ENCODE results near the gene KIF3A.

Gene KIF3A

DNA sequence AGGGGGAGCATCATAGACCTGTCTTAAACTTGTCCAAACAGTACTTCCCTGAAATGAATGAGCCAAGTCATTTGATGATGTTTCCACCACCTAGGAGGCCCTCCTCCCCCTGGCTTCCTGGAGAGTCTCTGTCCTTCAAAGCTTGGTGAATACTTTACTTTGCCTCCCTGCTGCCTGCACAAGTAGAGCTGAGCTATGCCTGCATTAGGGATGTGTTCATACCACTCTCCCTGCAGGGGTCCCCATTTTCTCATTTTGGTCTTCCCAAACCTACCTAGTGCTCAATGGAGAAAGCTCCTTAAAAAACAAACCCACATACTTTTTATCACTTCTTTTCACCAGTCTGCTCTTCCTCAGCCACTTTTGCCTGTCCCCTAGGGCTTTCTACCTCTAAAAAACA is 17.6 kb upstream of the KIF3A start:
- no peaks in the 10 kb centered on the region; the same call in 1 of the 2 replicates for H3K36me3 ChIP-seq (ENCODE audit: insufficient read depth, low read length)
- no peaks in the 10 kb centered on the region for H3F3A ChIP-seq (ENCODE audit: low read depth)
- H3K79me2 ChIP-seq (ENCODE audit: insufficient read depth, low read length) = no peaks in the 10 kb centered on the region
- H2AFZ ChIP-seq (ENCODE audit: low read length) = no peak overlapping the region
- H3K9ac ChIP-seq (ENCODE audit: low read depth, low read length, poor library complexity, severe bottlenecking) = no peak overlapping the region
- TF ChIP-seq, protein P1, sequence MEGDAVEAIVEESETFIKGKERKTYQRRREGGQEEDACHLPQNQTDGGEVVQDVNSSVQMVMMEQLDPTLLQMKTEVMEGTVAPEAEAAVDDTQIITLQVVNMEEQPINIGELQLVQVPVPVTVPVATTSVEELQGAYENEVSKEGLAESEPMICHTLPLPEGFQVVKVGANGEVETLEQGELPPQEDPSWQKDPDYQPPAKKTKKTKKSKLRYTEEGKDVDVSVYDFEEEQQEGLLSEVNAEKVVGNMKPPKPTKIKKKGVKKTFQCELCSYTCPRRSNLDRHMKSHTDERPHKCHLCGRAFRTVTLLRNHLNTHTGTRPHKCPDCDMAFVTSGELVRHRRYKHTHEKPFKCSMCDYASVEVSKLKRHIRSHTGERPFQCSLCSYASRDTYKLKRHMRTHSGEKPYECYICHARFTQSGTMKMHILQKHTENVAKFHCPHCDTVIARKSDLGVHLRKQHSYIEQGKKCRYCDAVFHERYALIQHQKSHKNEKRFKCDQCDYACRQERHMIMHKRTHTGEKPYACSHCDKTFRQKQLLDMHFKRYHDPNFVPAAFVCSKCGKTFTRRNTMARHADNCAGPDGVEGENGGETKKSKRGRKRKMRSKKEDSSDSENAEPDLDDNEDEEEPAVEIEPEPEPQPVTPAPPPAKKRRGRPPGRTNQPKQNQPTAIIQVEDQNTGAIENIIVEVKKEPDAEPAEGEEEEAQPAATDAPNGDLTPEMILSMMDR (conservative IDR thresholded peaks at IDR 0.05; ENCODE audit: low read length) = 0 out of 2 replicates have a peak, but pooled peaks have one; percentile 17
- no peak for TF ChIP-seq EZH2phosphoT487 (IDR thresholded peaks at IDR 0.05; ENCODE audit: borderline replicate concordance)
- no peak overlapping the region for H3K4me3 ChIP-seq (ENCODE audit: low read length, poor library complexity, severe bottlenecking)
- no peaks in the 10 kb centered on the region for H3K9me3 ChIP-seq (ENCODE audit: insufficient read depth, low read depth, low read length)
- H3K9me2 ChIP-seq (replicated peaks; ENCODE audit: low read depth, low read length) = no peaks in the 10 kb centered on the region
- no peak overlapping the region for H3K4me2 ChIP-seq (ENCODE audit: low read depth, low read length, poor library complexity, severe bottlenecking)
- no peaks in the 10 kb centered on the region for H3K27me3 ChIP-seq (ENCODE audit: insufficient read depth, low read length, poor library complexity, severe bottlenecking)
- no peaks in the 10 kb centered on the region for H4K20me1 ChIP-seq (ENCODE audit: insufficient read depth, low read length, poor library complexity, severe bottlenecking)
- H3K4me1 ChIP-seq (ENCODE audit: insufficient read depth, low read length, poor library complexity, severe bottlenecking) = peaks cover 11% of the 10 kb centered on the region

DNA sequence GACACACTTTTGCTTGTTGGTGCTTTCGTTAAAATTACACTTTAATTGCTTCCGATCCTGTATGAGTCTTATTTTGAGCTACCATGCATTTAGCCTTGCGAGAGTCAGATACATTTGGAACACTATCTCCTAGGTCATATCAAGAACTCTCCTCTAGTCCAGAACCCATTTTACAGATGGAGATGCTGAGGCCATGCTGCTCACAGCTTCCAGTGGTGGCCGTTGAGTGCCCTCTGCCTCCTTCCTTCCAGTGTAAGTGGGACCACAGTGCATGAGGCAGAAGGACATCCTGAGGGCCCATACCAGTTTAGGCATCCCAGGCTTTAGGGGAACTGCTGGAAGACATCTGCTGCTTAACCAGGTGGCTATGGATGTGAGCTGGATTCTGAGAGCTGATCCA is 16.8 kb upstream of the KIF3A start:
- Histone ChIP-seq H3K79me2 (ENCODE audit: insufficient read depth, low read length) (no peaks in the 10 kb centered on the region), H4K20me1 (ENCODE audit: insufficient read depth, low read length, poor library complexity, severe bottlenecking) (no peaks in the 10 kb centered on the region), H3K36me3 (ENCODE audit: insufficient read depth, low read length) (no peaks in the 10 kb centered on the region), H2AFZ (ENCODE audit: low read length) (no peak overlapping the region), H3K4me2 (ENCODE audit: low read depth, low read length, poor library complexity, severe bottlenecking) (no peak overlapping the region), H3K4me3 (ENCODE audit: low read length, poor library complexity, severe bottlenecking) (no peak overlapping the region), H3K4me1 (ENCODE audit: insufficient read depth, low read length, poor library complexity, severe bottlenecking) (peaks cover 11% of the 10 kb centered on the region), H3F3A (ENCODE audit: low read depth) (no peaks in the 10 kb centered on the region), H3K27me3 (ENCODE audit: insufficient read depth, low read length, poor library complexity, severe bottlenecking) (no peaks in the 10 kb centered on the region), H3K9ac (ENCODE audit: low read depth, low read length, poor library complexity, severe bottlenecking) (no peak overlapping the region), H3K9me2 (replicated peaks; ENCODE audit: low read depth, low read length) (no peaks in the 10 kb centered on the region), H3K9me3 (ENCODE audit: insufficient read depth, low read depth, low read length) (no peaks in the 10 kb centered on the region)
- TF ChIP-seq, protein P1 (conservative IDR thresholded peaks at IDR 0.05; ENCODE audit: low read length) = no peak
- TF ChIP-seq EZH2phosphoT487 (IDR thresholded peaks at IDR 0.05; ENCODE audit: borderline replicate concordance) = no peak

DNA sequence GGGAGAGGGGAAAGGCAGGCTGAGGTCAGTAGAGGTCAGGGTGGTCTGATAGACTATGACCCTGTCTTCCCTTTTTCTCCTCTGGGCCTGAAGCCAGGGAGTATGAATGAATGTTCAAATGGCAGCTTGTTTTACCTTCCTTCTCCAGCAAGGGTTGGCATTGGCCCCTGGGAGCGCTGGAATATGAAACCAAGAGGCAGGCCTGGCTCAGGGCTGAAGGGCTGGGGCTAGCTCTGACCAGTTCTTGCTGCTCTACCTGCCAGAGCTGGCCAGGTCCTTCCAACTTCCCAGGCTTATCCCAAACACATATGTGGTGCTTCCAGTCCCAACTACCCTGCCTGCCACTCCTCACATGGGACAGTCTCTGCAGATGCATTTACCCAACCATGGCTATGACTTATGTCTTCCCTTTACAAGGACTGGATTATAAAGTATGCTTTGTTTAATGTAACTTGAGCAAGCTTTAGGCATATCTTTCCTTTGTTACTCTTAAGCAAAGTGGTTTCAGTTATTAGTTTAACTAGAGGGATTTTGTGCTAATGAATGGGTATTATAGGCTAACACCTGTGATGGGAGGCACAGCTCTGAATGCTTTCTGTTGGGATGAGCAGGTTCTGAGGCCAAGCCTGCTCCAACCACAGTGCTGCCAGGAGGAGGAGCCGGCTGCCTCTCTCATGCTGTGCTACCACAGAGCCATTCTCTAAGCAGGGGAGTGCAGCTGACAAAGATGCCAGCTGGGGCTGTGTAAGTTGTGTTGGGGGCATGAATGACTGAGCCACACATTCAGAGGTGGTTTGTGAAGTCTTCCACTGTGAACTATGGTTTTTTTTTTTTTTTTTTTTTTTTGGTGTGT is 16.0 kb upstream of the KIF3A start:
- Histone ChIP-seq H3K9me3 (ENCODE audit: insufficient read depth, low read depth, low read length) (no peaks in the 10 kb centered on the region), H3K4me3 (ENCODE audit: low read length, poor library complexity, severe bottlenecking) (no peak overlapping the region), H3K9me2 (replicated peaks; ENCODE audit: low read depth, low read length) (no peaks in the 10 kb centered on the region), H2AFZ (ENCODE audit: low read length) (no peak overlapping the region), H3K4me2 (ENCODE audit: low read depth, low read length, poor library complexity, severe bottlenecking) (no peak overlapping the region), H3K9ac (ENCODE audit: low read depth, low read length, poor library complexity, severe bottlenecking) (no peak overlapping the region), H4K20me1 (ENCODE audit: insufficient read depth, low read length, poor library complexity, severe bottlenecking) (no peaks in the 10 kb centered on the region), H3K4me1 (ENCODE audit: insufficient read depth, low read length, poor library complexity, severe bottlenecking) (peaks cover 11% of the 10 kb centered on the region), H3K27me3 (ENCODE audit: insufficient read depth, low read length, poor library complexity, severe bottlenecking) (no peaks in the 10 kb centered on the region), H3K36me3 (ENCODE audit: insufficient read depth, low read length) (no peaks in the 10 kb centered on the region), H3K79me2 (ENCODE audit: insufficient read depth, low read length) (no peaks in the 10 kb centered on the region), H3F3A (ENCODE audit: low read depth) (no peaks in the 10 kb centered on the region)
- TF ChIP-seq, protein P1 (conservative IDR thresholded peaks at IDR 0.05; ENCODE audit: low read length) = no peak
- TF ChIP-seq EZH2phosphoT487 (IDR thresholded peaks at IDR 0.05; ENCODE audit: borderline replicate concordance) = no peak
